Common myeloid progenitor, CD34-positive (primary cell): ENCODE data around the gene SEMA3B.
"Not testable (repeated sequence)": the region's sequence is repeated elsewhere in the genome, so short reads cannot be mapped to it uniquely, and the experiment has no call there.

Experiments used
- CTCF ChIA-PET: fragments of 350-600 bp; sonication (Branson Sonifier 250); formaldehyde crosslinking; loops from one replicate; lab custom pipeline; 2021; ENCODE audit warnings: antibody characterized with exemption; lab: Charles Lee
- POLR2A ChIA-PET: fragments of 350-600 bp; sonication (Branson Sonifier 250); formaldehyde crosslinking; loops from one replicate; lab custom pipeline; 2021; ENCODE audit warnings: antibody characterized with exemption; lab: Charles Lee
- DNase-seq, 3 donors: peaks; one replicate each; pipeline versions ENCODE4 v3.0.0 to v3.0.0-alpha.2; 2013
- H3K27ac ChIP-seq, 2 experiments: 1 replicate in 1 of 2; 2 replicates in 1 of 2; pipeline ENCODE4 v1.7.0; 2013; ENCODE audit warnings: inconsistent platforms in 2 of 2, low read length in 2 of 2, mild to moderate bottlenecking in 2 of 2, low read depth in 1 of 2, moderate library complexity in 1 of 2; ENCODE audit not compliant: severe bottlenecking in 2 of 2, insufficient read depth in 1 of 2, poor library complexity in 1 of 2
- H3K27me3 ChIP-seq, 5 experiments: replicated peaks in 2 of 5; 1 replicate in 3 of 5; 2 replicates in 2 of 5; pipeline versions ENCODE4 v1.6.1 to v1.7.0; 2013; ENCODE audit warnings: low read length in 4 of 5, mild to moderate bottlenecking in 2 of 5, moderate library complexity in 2 of 5, inconsistent platforms in 1 of 5; ENCODE audit not compliant: insufficient read depth in 5 of 5, control insufficient read depth in 4 of 5
- H3K36me3 ChIP-seq, 4 experiments: 1 replicate in 2 of 4; 2 replicates in 2 of 4; pipeline versions ENCODE4 v1.6.1 to v1.7.0; 2013; ENCODE audit warnings: low read length in 3 of 4, control low read depth in 1 of 4, mild to moderate bottlenecking in 1 of 4; ENCODE audit not compliant: control insufficient read depth in 4 of 4, insufficient read depth in 4 of 4
- H3K4me1 ChIP-seq, 4 experiments: 1 replicate in 3 of 4; 2 replicates in 1 of 4; pipeline versions ENCODE4 v1.6.1 to v1.7.1; 2013; ENCODE audit warnings: low read length in 3 of 4, mild to moderate bottlenecking in 3 of 4, control low read depth in 1 of 4, inconsistent platforms in 1 of 4, moderate library complexity in 1 of 4; ENCODE audit not compliant: control insufficient read depth in 4 of 4, insufficient read depth in 4 of 4; ENCODE audit errors: control extremely low read depth in 1 of 4
- H3K4me3 ChIP-seq, 7 experiments: 1 replicate in 4 of 7; 2 replicates in 3 of 7; pipeline versions ENCODE4 v1.5.1 to v1.7.0; 2013; ENCODE audit warnings: mild to moderate bottlenecking in 7 of 7, low read length in 6 of 7, moderate library complexity in 6 of 7, inconsistent platforms in 2 of 7, low read depth in 2 of 7, control low read depth in 1 of 7; ENCODE audit not compliant: insufficient read depth in 4 of 7, control insufficient read depth in 1 of 7; ENCODE audit errors: extremely low read depth in 1 of 7
- H3K9me3 ChIP-seq, 5 experiments: 1 replicate in 4 of 5; 2 replicates in 1 of 5; pipeline versions ENCODE4 v1.6.1 to v1.7.1; 2013; ENCODE audit warnings: low read length in 4 of 5, mild to moderate bottlenecking in 2 of 5, inconsistent platforms in 1 of 5, low read depth in 1 of 5, moderate library complexity in 1 of 5; ENCODE audit not compliant: control insufficient read depth in 4 of 5, insufficient read depth in 2 of 5; ENCODE audit errors: control extremely low read depth in 1 of 5
- WGBS: methylation state at CpG from one replicate; pipeline ENCODE4 v1.1.5; 2013; ENCODE audit not compliant: insufficient coverage; 5-methylcytosine and 5-hydroxymethylcytosine counted together

The SEMA3B gene

GRCh38 chr3:50242381-50242770 lies 26.6 kb upstream of the SEMA3B start:
- ChIA-PET POLR2A (interaction anchor here (1.1 kb wide), 1 partner anchor 12 kb away, joined by 4 read pairs; no protein-coding TSS in a partner anchor), CTCF (interaction anchor here (1.1 to 72.5 kb wide), 4 partner anchors 7 to 53 kb away, joined by 3 to 1875 read pairs (median 950); partner anchors contain the start of genes GNAI2, LSMEM2, SEMA3B and SLC38A3)
- WGBS = 0% methylated on average over 1 of the region's 3 CpGs
- Histone ChIP-seq H3K36me3 (peaks cover 0 to 62% (median 14%) of the 10 kb centered on the region in 4 experiments), H3K27me3 (no peaks in the 10 kb centered on the region), H3K4me3 (peak overlapping the region in 6 of 7 experiments; percentile 8 to 67 (median 40)), H3K27ac (peak overlapping the region; percentile 58 to 82), H3K4me1 (peaks cover 16 to 96% (median 96%) of the 10 kb centered on the region in 4 experiments), H3K9me3 (no peaks in the 10 kb centered on the region)
- DNase-seq = no peak

- H3K4me1 ChIP-seq = peaks cover 18 to 99% (median 97%) of the 10 kb centered on the region in 4 experiments
- H3K9me3 ChIP-seq = no peaks in the 10 kb centered on the region
- POLR2A ChIA-PET = interaction anchor here (0.7 to 1.4 kb wide), 4 partner anchors 12 to 22 kb away, joined by 4 to 5 read pairs (median 4); no protein-coding TSS in a partner anchor
- H3K4me3 ChIP-seq = peak overlapping the region in 6 of 7 experiments; percentile 13 to 67 (median 51)
- no peaks in the 10 kb centered on the region for H3K27me3 ChIP-seq
- WGBS = 3% methylated on average over 10 of the region's 14 CpGs
- DNase-seq = peak; percentile 84 to 98 (median 98)
- CTCF ChIA-PET = interaction anchor here (0.9 to 72.5 kb wide), 6 partner anchors 7 to 93 kb away, joined by 3 to 1875 read pairs (median 15); partner anchors contain the start of genes GNAI2, LSMEM2, SEMA3B and SLC38A3
- peak overlapping the region; percentile 73 to 87 for H3K27ac ChIP-seq
- peaks cover 0 to 66% (median 18%) of the 10 kb centered on the region in 4 experiments for H3K36me3 ChIP-seq
Observed at GRCh38 chr3:50242851-50243542, 25.9 kb upstream of the SEMA3B start.

GRCh38 chr3:50243543-50243895 lies 25.4 kb upstream of the SEMA3B start:
- Histone ChIP-seq H3K27me3 (no peaks in the 10 kb centered on the region), H3K27ac (peak overlapping the region; percentile 73 to 87), H3K4me3 (peak overlapping the region in 6 of 7 experiments; percentile 13 to 67 (median 51)), H3K9me3 (no peaks in the 10 kb centered on the region), H3K36me3 (peaks cover 0 to 65% (median 22%) of the 10 kb centered on the region in 4 experiments), H3K4me1 (peaks cover 18 to 99% (median 97%) of the 10 kb centered on the region in 4 experiments)
- WGBS = 100% methylated on average over 1 of the region's 4 CpGs
- DNase-seq = no peak
- CTCF ChIA-PET = interaction anchor here (0.8 to 72.5 kb wide), 7 partner anchors 6 to 93 kb away, joined by 3 to 1875 read pairs (median 5); partner anchors contain the start of genes GNAI2, LSMEM2, SEMA3B and SLC38A3
- POLR2A ChIA-PET = interaction anchor here (0.6 to 1.4 kb wide), 5 partner anchors 9 to 22 kb away, joined by 3 to 5 read pairs (median 4); no protein-coding TSS in a partner anchor

GRCh38 chr3:50244813-50245212 lies 24.1 kb upstream of the SEMA3B start:
- H3K27me3 ChIP-seq, H3K9me3 ChIP-seq, DNase-seq: not testable (repeated sequence)
- peaks cover 12 to 98% (median 93%) of the 10 kb centered on the region in 4 experiments for H3K4me1 ChIP-seq
- CTCF ChIA-PET = interaction anchor here (6.3 to 72.5 kb wide), 3 partner anchors 5 to 51 kb away, joined by 108 to 1875 read pairs (median 1875); partner anchors contain the start of genes GNAI2, GNAT1, LSMEM2 and SEMA3B
- peaks cover 0 to 64% (median 22%) of the 10 kb centered on the region in 4 experiments for H3K36me3 ChIP-seq
- peak overlapping the region; percentile 52 to 83 for H3K27ac ChIP-seq
- H3K4me3 ChIP-seq = peak overlapping the region in 1 of 7 experiments; percentile 37
- POLR2A ChIA-PET = interaction anchor here (0.6 kb wide), 1 partner anchor 27 kb away, joined by 3 read pairs; no protein-coding TSS in a partner anchor
- WGBS = 85% methylated on average over 2 of the region's 6 CpGs

GRCh38 chr3:50245251-50245745 lies 23.6 kb upstream of the SEMA3B start:
- Histone ChIP-seq H3K4me3 (peak overlapping the region in 6 of 7 experiments; percentile 43 to 72 (median 58)), H3K36me3 (peaks cover 0 to 64% (median 18%) of the 10 kb centered on the region in 4 experiments), H3K27ac (peak overlapping the region; percentile 52 to 83), H3K9me3 (no peaks in the 10 kb centered on the region), H3K27me3 (no peaks in the 10 kb centered on the region), H3K4me1 (peaks cover 9 to 97% (median 88%) of the 10 kb centered on the region in 4 experiments)
- DNase-seq = no peak
- POLR2A ChIA-PET = interaction anchor here (0.6 to 2.1 kb wide), 2 partner anchors 15 to 28 kb away, joined by 3 to 6 read pairs; no protein-coding TSS in a partner anchor
- WGBS = 78% methylated on average over 11 of the region's 16 CpGs
- CTCF ChIA-PET = interaction anchor here (6.3 to 72.5 kb wide), 3 partner anchors 4 to 52 kb away, joined by 108 to 1875 read pairs (median 1875); partner anchors contain the start of genes GNAI2, GNAT1, LSMEM2 and SEMA3B

GRCh38 chr3:50245831-50246516 lies 23.0 kb upstream of the SEMA3B start:
- ChIA-PET POLR2A (interaction anchor here (0.9 to 2.1 kb wide), 5 partner anchors 9 to 18 kb away, joined by 5 to 9 read pairs (median 6); no protein-coding TSS in a partner anchor), CTCF (interaction anchor here (0.6 to 72.5 kb wide), 12 partner anchors 4 to 177 kb away, joined by 3 to 1875 read pairs (median 6); partner anchors contain the start of genes GNAI2, GNAT1, HYAL3 and LSMEM2)
- DNase-seq = peak; percentile 90 to 96 (median 96)
- H3K27ac ChIP-seq = peak overlapping the region; percentile 52 to 83
- H3K9me3 ChIP-seq = no peaks in the 10 kb centered on the region
- peaks cover 9 to 91% (median 81%) of the 10 kb centered on the region in 4 experiments for H3K4me1 ChIP-seq
- H3K27me3 ChIP-seq = no peaks in the 10 kb centered on the region
- 0% methylated on average over 17 of the region's 25 CpGs for WGBS
- peaks cover 0 to 66% (median 21%) of the 10 kb centered on the region in 4 experiments for H3K36me3 ChIP-seq
- H3K4me3 ChIP-seq = peak overlapping the region in 6 of 7 experiments; percentile 43 to 72 (median 60)
